HFFc6 (cell line): ENCODE data around the gene TDRKH. TPM values are rescaled to one million over a fixed set of nuclear protein-coding genes. Genes with fewer than 3 reads are reported as not detected.

Experiments used
- DNase-seq: peaks from one replicate; pipeline ENCODE4 v3.0.0-alpha.2; 2018
- H3K27ac Mint-ChIP-seq: 2 replicates; pipeline ENCODE4 v1.8.0; 2020; ENCODE audit warnings: mild to moderate bottlenecking, mixed read lengths
- H3K27me3 Mint-ChIP-seq: 2 replicates; pipeline ENCODE4 v1.8.0; 2021; ENCODE audit warnings: mild to moderate bottlenecking, moderate library complexity, mixed read lengths; ENCODE audit not compliant: insufficient read depth
- H3K36me3 Mint-ChIP-seq: 2 replicates; pipeline ENCODE4 v1.8.0; 2021; ENCODE audit warnings: low read depth, mixed read lengths
- H3K4me1 Mint-ChIP-seq: 2 replicates; pipeline ENCODE4 v1.8.0; 2020; ENCODE audit warnings: low read depth, mixed read lengths
- H3K4me3 Mint-ChIP-seq: 2 replicates; pipeline ENCODE4 v1.8.0; 2020; ENCODE audit warnings: mild to moderate bottlenecking, moderate library complexity, mixed read lengths
- H3K9me3 Mint-ChIP-seq: 2 replicates; pipeline ENCODE4 v1.8.0; 2020; ENCODE audit warnings: mild to moderate bottlenecking, mixed read lengths
- total RNA-seq, 6 experiments: library from RNA; stranded (reverse); fragmentation: NEBNext Ultra II Directional; extraction: Animal tissue kit (Norgen Biotek cat#: 25700); gene quantifications; 2 replicates in 1 of 6; 3 replicates in 5 of 6; pipeline ENCODE4 v1.2.3, GENCODE V29; 2021
- TF ChIP-seq, protein P1 (sequence below): fragments of 200-600 bp; sonication (generic); IDR thresholded peaks from 2 replicates; pipeline ENCODE4 v1.5.0; 2021; ENCODE audit warnings: antibody characterized with exemption, mild to moderate bottlenecking

Gene TDRKH
- total RNA-seq, 6 experiments from 2014 or later: 1.1 to 2.0 (median 1.5) TPM

DNA sequence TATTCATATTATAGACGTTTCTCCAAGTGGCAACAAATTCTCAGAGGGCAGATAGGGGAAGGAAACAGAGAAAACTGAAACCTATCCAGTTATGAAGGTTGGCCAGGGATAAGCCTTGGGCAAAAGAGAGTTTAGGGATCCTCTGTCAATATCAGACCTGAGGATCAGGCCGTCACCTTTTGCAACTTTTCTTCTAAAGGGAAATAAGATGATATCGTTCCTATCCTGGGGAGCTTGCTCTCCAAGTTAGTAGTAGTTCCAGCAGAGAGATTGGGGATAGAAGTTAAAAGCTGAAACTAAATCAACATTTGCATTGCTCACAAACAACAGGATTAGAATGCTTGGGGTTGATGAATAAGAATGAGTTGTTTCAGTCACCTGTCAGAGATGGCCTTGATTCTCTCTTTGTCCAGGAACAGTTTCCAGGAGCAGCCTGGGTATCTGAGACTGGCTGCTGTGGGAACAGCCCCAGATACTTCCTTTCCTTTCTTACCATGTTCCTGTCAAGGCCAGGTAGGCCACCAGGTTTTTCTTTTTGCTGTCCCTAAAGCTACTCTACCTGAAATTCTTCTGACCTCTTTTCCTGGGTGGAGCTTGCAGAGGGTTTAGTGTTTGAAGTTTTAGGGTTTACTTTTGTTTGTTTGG lies 66.5 kb downstream of the TDRKH start:
- TF ChIP-seq, protein P1, sequence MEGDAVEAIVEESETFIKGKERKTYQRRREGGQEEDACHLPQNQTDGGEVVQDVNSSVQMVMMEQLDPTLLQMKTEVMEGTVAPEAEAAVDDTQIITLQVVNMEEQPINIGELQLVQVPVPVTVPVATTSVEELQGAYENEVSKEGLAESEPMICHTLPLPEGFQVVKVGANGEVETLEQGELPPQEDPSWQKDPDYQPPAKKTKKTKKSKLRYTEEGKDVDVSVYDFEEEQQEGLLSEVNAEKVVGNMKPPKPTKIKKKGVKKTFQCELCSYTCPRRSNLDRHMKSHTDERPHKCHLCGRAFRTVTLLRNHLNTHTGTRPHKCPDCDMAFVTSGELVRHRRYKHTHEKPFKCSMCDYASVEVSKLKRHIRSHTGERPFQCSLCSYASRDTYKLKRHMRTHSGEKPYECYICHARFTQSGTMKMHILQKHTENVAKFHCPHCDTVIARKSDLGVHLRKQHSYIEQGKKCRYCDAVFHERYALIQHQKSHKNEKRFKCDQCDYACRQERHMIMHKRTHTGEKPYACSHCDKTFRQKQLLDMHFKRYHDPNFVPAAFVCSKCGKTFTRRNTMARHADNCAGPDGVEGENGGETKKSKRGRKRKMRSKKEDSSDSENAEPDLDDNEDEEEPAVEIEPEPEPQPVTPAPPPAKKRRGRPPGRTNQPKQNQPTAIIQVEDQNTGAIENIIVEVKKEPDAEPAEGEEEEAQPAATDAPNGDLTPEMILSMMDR: no peak
- Mint-ChIP-seq H3K4me1 (peaks cover 31% of the 10 kb centered on the region), H3K27ac (no peak overlapping the region), H3K4me3 (no peak overlapping the region), H3K9me3 (no peaks in the 10 kb centered on the region), H3K27me3 (peaks cover 61% of the 10 kb centered on the region), H3K36me3 (no peaks in the 10 kb centered on the region)
- no peak for DNase-seq

Other genes starting within 250 kb of the TDRKH start
- 10 to 100 TPM; 29.2 to 31.8 (median 31.0) TPM for gene SNX27, start 178.4 kb downstream of the TDRKH start, total RNA-seq
- gene CELF3, start 73.7 kb downstream of the TDRKH start, total RNA-seq: not detected
- gene RIIAD1, start 69.0 kb downstream of the TDRKH start, total RNA-seq: not detected
- gene MRPL9, start 27.0 kb downstream of the TDRKH start, total RNA-seq: 100 to 1,000 TPM in 2 of 6 experiments, 10 to 100 TPM in 4; 91.4 to 116 (median 96.2) TPM
- gene LINGO4, start 14.9 kb upstream of the TDRKH start, total RNA-seq: not detected
- gene RORC, start 41.3 kb upstream of the TDRKH start, total RNA-seq: not detected
- not detected for gene C2CD4D, start 49.3 kb upstream of the TDRKH start, total RNA-seq
- not detected for gene THEM5, start 63.2 kb upstream of the TDRKH start, total RNA-seq
- gene THEM4, start 119.0 kb upstream of the TDRKH start, total RNA-seq: 10 to 100 TPM in 1 of 6 experiments, 1 to 10 TPM in 5; 8.0 to 10.1 (median 9.3) TPM
- gene S100A10, start 203.4 kb upstream of the TDRKH start, total RNA-seq: 100 to 1,000 TPM; 390 to 518 (median 442) TPM
- 1,000 to 10,000 TPM; 1,164 to 1,256 (median 1,179) TPM for gene S100A11, start 246.5 kb upstream of the TDRKH start, total RNA-seq